Panc1 (cell line): ENCODE data around the gene WFDC5. TPM values are rescaled to one million over a fixed set of nuclear protein-coding genes. Genes with fewer than 3 reads are reported as not detected.

Source experiments
- ATAC-seq: fragments of 200-7000 bp; cut with Tn5 transposase; 2 replicates; pipeline ENCODE4 v1.9.1; 2020; ENCODE audit warnings: mild to moderate bottlenecking, moderate library complexity
- BruUV-seq: library from RNA; stranded (reverse); fragments of 400-500 nt; replicated peaks from 2 replicates; lab custom pipeline; 2021; lab: Mats Ljungman, UMichigan
- CTCF ChIA-PET: fragments of 300-600 bp; sonication (Branson Sonifier 250); formaldehyde crosslinking; loops from one replicate; lab custom pipeline; 2022; ENCODE audit warnings: antibody characterized with exemption; lab: Charles Lee
- POLR2A ChIA-PET: fragments of 300-600 bp; sonication (Branson Sonifier 250); formaldehyde crosslinking; loops from one replicate; lab custom pipeline; 2022; ENCODE audit warnings: antibody characterized with exemption; lab: Charles Lee
- DNase-seq: peaks from one replicate; pipeline ENCODE4 v3.0.0-alpha.2; 2010; ENCODE audit warnings: low read depth, low spot score
- H3K27ac ChIP-seq: 2 replicates; pipeline ENCODE4 v1.5.1; 2011; ENCODE audit warnings: mild to moderate bottlenecking, low read length, inconsistent platforms
- H3K27me3 ChIP-seq: fragments of 200-500 bp; sonication (Bioruptor generic); 2 replicates; pipeline ENCODE4 v1.6.0; 2014; ENCODE audit warnings: low read length, inconsistent platforms; ENCODE audit not compliant: control insufficient read depth, insufficient read depth
- H3K36me3 ChIP-seq: fragments of 200-500 bp; sonication (Bioruptor generic); 2 replicates; pipeline ENCODE4 v1.5.1; 2014; ENCODE audit warnings: inconsistent platforms, mild to moderate bottlenecking, low read length, moderate library complexity; ENCODE audit not compliant: control insufficient read depth, insufficient read depth
- H3K4me1 ChIP-seq: 2 replicates; pipeline ENCODE4 v1.5.1; 2011; ENCODE audit warnings: inconsistent platforms, mild to moderate bottlenecking, low read length, moderate library complexity; ENCODE audit not compliant: control insufficient read depth, insufficient read depth
- H3K4me3 ChIP-seq, 2 experiments: 2 replicates each; pipeline ENCODE4 v1.5.1; 2011 to 2012; ENCODE audit warnings: low read depth in 2 of 2, low read length in 2 of 2, mild to moderate bottlenecking in 2 of 2, inconsistent platforms in 1 of 2, moderate library complexity in 1 of 2
- H3K9me3 ChIP-seq: fragments of 200-500 bp; sonication (Bioruptor generic); 2 replicates; pipeline ENCODE4 v1.5.1; 2014; ENCODE audit warnings: low read depth, mild to moderate bottlenecking, inconsistent platforms, low read length, moderate library complexity; ENCODE audit not compliant: control insufficient read depth, insufficient read depth
- CTCF ChIP-seq: fragments of 450-650 bp; IDR thresholded peaks from 2 replicates; pipeline ENCODE4 v1.5.1; 2017; ENCODE audit warnings: mild to moderate bottlenecking
- POLR2AphosphoS5 ChIP-seq: IDR thresholded peaks from 2 replicates; pipeline ENCODE4 v1.6.1; 2012; ENCODE audit warnings: mild to moderate bottlenecking, low read depth, low read length, moderate library complexity
- REST ChIP-seq, 2 experiments: IDR thresholded peaks; 2 replicates each; pipeline ENCODE4 v1.6.1; 2011 to 2012; ENCODE audit warnings: low read depth in 2 of 2, control low read depth in 1 of 2, low read length in 1 of 2, mild to moderate bottlenecking in 1 of 2, moderate library complexity in 1 of 2; ENCODE audit not compliant: insufficient read depth in 1 of 2
- SIN3A ChIP-seq: IDR thresholded peaks from 2 replicates; pipeline ENCODE4 v1.6.1; 2012; ENCODE audit warnings: low read depth, mild to moderate bottlenecking, low read length, moderate library complexity, borderline replicate concordance; ENCODE audit not compliant: insufficient read depth
- TCF7L2 ChIP-seq: IDR thresholded peaks from 2 replicates; pipeline ENCODE4 v1.6.1; 2011; ENCODE audit warnings: mild to moderate bottlenecking, low read depth, low read length, inconsistent platforms
- in situ Hi-C: cut with HindIII; loops from 2 replicates; pipeline ENCODE4 v1.10.0; 2016; ENCODE audit warnings: low sequenced_read_pairs, low pct_unique_long_range_greater_than_20kb
- intact Hi-C: fragments of 100-400 bp; cut with micrococcal nuclease; formaldehyde crosslinking; loops from one replicate; pipeline ENCODE4 v1.10.0; 2022; ENCODE audit not compliant: unreplicated experiment
- total RNA-seq: library from RNA; stranded (reverse); gene quantifications from one replicate; pipeline ENCODE4 v1.2.1, GENCODE V29; 2021; ENCODE audit not compliant: unreplicated experiment

Gene WFDC5
- total RNA-seq, 1 experiment from 2014 or later = not detected

- H3K4me1 ChIP-seq = no peaks in the 10 kb centered on the region
- intact Hi-C loops (no loop called here), in situ Hi-C loops (no loop called here)
- BruUV-seq = no TSS peak
- ATAC-seq (no peak), DNase-seq (no peak)
- ChIA-PET POLR2A (interaction anchor here (0.5 kb wide), 1 partner anchor 15 kb away, joined by 4 read pairs; no protein-coding TSS in a partner anchor), CTCF (no interaction called here)
- no peaks in the 10 kb centered on the region for H3K9me3 ChIP-seq
- TF ChIP-seq POLR2AphosphoS5 = no peak
- H3K27me3 ChIP-seq = peaks cover 2% of the 10 kb centered on the region; the same call in 1 of the 2 replicates
- no peak overlapping the region for H3K4me3 ChIP-seq
- no peaks in the 10 kb centered on the region for H3K36me3 ChIP-seq
- no peak overlapping the region for H3K27ac ChIP-seq
Observed at GRCh38 chr20:45153147-45153546, 38.2 kb upstream of the WFDC5 start.

- ATAC-seq = no peak
- no peak for TF ChIP-seq SIN3A
- TF ChIP-seq REST (IDR thresholded peaks at IDR 0.05; ENCODE audit: insufficient read depth in 1 of 2, low read depth in 2 of 2, low read length in 1 of 2) = no peak
- no peak for TF ChIP-seq POLR2AphosphoS5
- no peak for TF ChIP-seq CTCF
- no peak for TF ChIP-seq TCF7L2
- CTCF ChIA-PET = no interaction called here
- no peak for DNase-seq
- H3K27ac ChIP-seq = no peak overlapping the region
- H3K9me3 ChIP-seq = no peaks in the 10 kb centered on the region
- in situ Hi-C loops (no loop called here), intact Hi-C loops (no loop called here)
- no peaks in the 10 kb centered on the region for H3K36me3 ChIP-seq
- H3K4me1 ChIP-seq = no peaks in the 10 kb centered on the region
- POLR2A ChIA-PET = interaction anchor here (0.5 kb wide), 1 partner anchor 16 kb away, joined by 4 read pairs; no protein-coding TSS in a partner anchor
- peaks cover 7% of the 10 kb centered on the region for H3K27me3 ChIP-seq
- H3K4me3 ChIP-seq = no peak overlapping the region
- no TSS peak for BruUV-seq
Observed at GRCh38 chr20:45152405-45152804, 37.4 kb upstream of the WFDC5 start.

- in situ Hi-C loops (no loop called here), intact Hi-C loops (no loop called here)
- POLR2A ChIA-PET = no interaction called here
Observed at GRCh38 chr20:45149062-45149461, 34.1 kb upstream of the WFDC5 start.

More at GRCh38 chr20:45149062-45149461, 34.1 kb upstream of the WFDC5 start:
- CTCF ChIA-PET = no interaction called here
- Histone ChIP-seq H3K4me3 (no peak overlapping the region), H3K9me3 (no peaks in the 10 kb centered on the region), H3K27me3 (peaks cover 28% of the 10 kb centered on the region), H3K27ac (no peak overlapping the region), H3K4me1 (no peaks in the 10 kb centered on the region), H3K36me3 (no peaks in the 10 kb centered on the region)
- TF ChIP-seq SIN3A = no peak
- TF ChIP-seq TCF7L2 = no peak
- TF ChIP-seq POLR2AphosphoS5 = no peak
- TF ChIP-seq REST (IDR thresholded peaks at IDR 0.05; ENCODE audit: insufficient read depth in 1 of 2, low read depth in 2 of 2, low read length in 1 of 2) = no peak
- no peak for TF ChIP-seq CTCF
- ATAC-seq (no peak), DNase-seq (no peak)
- no TSS peak for BruUV-seq
